Lower leg skin (tissue), 3 donors: ENCODE data around the gene HBA1.

Experiments used
- CTCF ChIP-seq, 3 donors: fragments of 450-650 bp; IDR thresholded peaks; one replicate each; pipeline ENCODE4 v1.5.1; 2016; ENCODE audit warnings: antibody characterized with exemption in 3 of 3, mild to moderate bottlenecking in 3 of 3, moderate library complexity in 2 of 3
- POLR2A ChIP-seq, 2 donors: fragments of 450-650 bp; IDR thresholded peaks; one replicate each; pipeline ENCODE4 v1.6.1; 2016 to 2017; ENCODE audit warnings: antibody characterized with exemption in 2 of 2, mild to moderate bottlenecking in 1 of 2, moderate library complexity in 1 of 2

GRCh38 chr16:194516-194915 is 18.0 kb downstream of the HBA1 start:
- TF ChIP-seq CTCF (IDR thresholded peaks at IDR 0.05) (no peak), POLR2A (IDR thresholded peaks at IDR 0.05) (no peak)
